ENCODE results near the gene PRM2.
"Not testable (repeated sequence)": the region's sequence is repeated elsewhere in the genome, so short reads cannot be mapped to it uniquely, and the experiment has no call there.

PRM2 gene

GRCh38 chr16:11290102-11290893 lies 14.0 kb upstream of the PRM2 start:
- no peak for DNase-seq

GRCh38 chr16:11289696-11290095 lies 13.4 kb upstream of the PRM2 start:
- DNase-seq, result not testable (repeated sequence)

- DNase-seq, result no peak
Measured at GRCh38 chr16:11289202-11289601, 12.9 kb upstream of the PRM2 start.

- DNase-seq, result no peak
Measured at GRCh38 chr16:11285842-11286241, 9.6 kb upstream of the PRM2 start.

- DNase-seq, result no peak
Measured at GRCh38 chr16:11283820-11284248, 7.6 kb upstream of the PRM2 start.

GRCh38 chr16:11280616-11281522 lies 4.6 kb upstream of the PRM2 start, which contains the start of gene PRM1:
Gene PRM1, minus strand, starts transcription at chr16:11281330. Its CDS starts 92 bp downstream, at chr16:11281238.
- DNase-seq, result no peak

- DNase-seq, result no peak
Measured at GRCh38 chr16:11278681-11279628, 2.7 kb upstream of the PRM2 start.

GRCh38 chr16:11277607-11278337 lies 1.5 kb upstream of the PRM2 start:
- DNase-seq, result no peak

- DNase-seq, result no peak
Measured at GRCh38 chr16:11276896-11277593, 765 bp upstream of the PRM2 start.

GRCh38 chr16:11274964-11275363 lies 1.3 kb downstream of the PRM2 start:
- no peak for DNase-seq

- peak in 1 of 56 donors; percentile 4 for DNase-seq
Measured at GRCh38 chr16:11273721-11274324, 2.5 kb downstream of the PRM2 start.

GRCh38 chr16:11272921-11273720 lies 3.2 kb downstream of the PRM2 start, which contains the start of gene PRM3:
Gene PRM3, minus strand, starts transcription at chr16:11273629. Its CDS starts 34 bp downstream, at chr16:11273595.
- DNase-seq, result no peak

- DNase-seq, result no peak
Measured at GRCh38 chr16:11272484-11272883, 3.8 kb downstream of the PRM2 start.

GRCh38 chr16:11271610-11272009 lies 4.7 kb downstream of the PRM2 start:
- no peak for DNase-seq

- no peak for DNase-seq
Measured at GRCh38 chr16:11270602-11271162, 5.6 kb downstream of the PRM2 start.

- DNase-seq, result no peak
Measured at GRCh38 chr16:11268921-11269375, 7.3 kb downstream of the PRM2 start, which contains the start of gene TNP2. Gene TNP2, minus strand, starts transcription at chr16:11269325. Its CDS starts 63 bp downstream, at chr16:11269262.

- DNase-seq, result no peak
Measured at GRCh38 chr16:11265124-11265523, 11.2 kb downstream of the PRM2 start.

Data from amygdala (tissue), 56 donors.